Lower leg skin (tissue), 4 donors: ENCODE results near the gene ACOT11. TPM values are rescaled to one million over a fixed set of nuclear protein-coding genes. Genes with fewer than 3 reads are reported as not detected.

Source experiments
- DNase-seq, 2 donors: peaks; one replicate each; pipeline ENCODE4 v3.0.0-alpha.2; 2019; ENCODE audit warnings: low spot score in 2 of 2
- H3K4me3 ChIP-seq: fragments of 200-600 bp; sonication (generic); 2 replicates; pipeline ENCODE4 v1.5.1; 2017; ENCODE audit warnings: mild to moderate bottlenecking, low read depth; ENCODE audit not compliant: poor library complexity, severe bottlenecking
- CTCF ChIP-seq, 3 donors: fragments of 450-650 bp; IDR thresholded peaks; one replicate each; pipeline ENCODE4 v1.5.1; 2016; ENCODE audit warnings: antibody characterized with exemption in 3 of 3, mild to moderate bottlenecking in 3 of 3, moderate library complexity in 2 of 3
- POLR2A ChIP-seq, 2 donors: fragments of 450-650 bp; IDR thresholded peaks; one replicate each; pipeline ENCODE4 v1.6.1; 2016 to 2017; ENCODE audit warnings: antibody characterized with exemption in 2 of 2, mild to moderate bottlenecking in 1 of 2, moderate library complexity in 1 of 2
- WGBS, 2 donors: methylation state at CpG; one replicate each; pipeline ENCODE4 v1.1.5; 2018; 5-methylcytosine and 5-hydroxymethylcytosine counted together
- intact Hi-C: fragments of 100-400 bp; cut with DNase I; formaldehyde crosslinking; loops from one replicate; pipeline ENCODE4 v1.15.0; 2023; ENCODE audit warnings: low total_unique reads
- total RNA-seq, 4 donors: library from RNA; depleted of rRNA; stranded (reverse); fragments of >200 nt; gene quantifications; one replicate each; pipeline ENCODE4 v1.1.0, GENCODE V29; 2016

The ACOT11 gene
- total RNA-seq, 4 donors from 2014 or later: 1.9 to 3.9 (median 2.2) TPM

- WGBS, 2 donors: 85 to 89% methylated on average over 10 of the region's 10 CpGs
- intact Hi-C loops: no loop called here
- no peak for DNase-seq
- TF ChIP-seq POLR2A (IDR thresholded peaks at IDR 0.05) (no peak), CTCF (IDR thresholded peaks at IDR 0.05) (no peak)
- H3K4me3 ChIP-seq: no peak overlapping the region
These were observed 45.6 kb downstream of the ACOT11 start for GRCh38 chr1:54593571-54594160.

GRCh38 chr1:54594463-54594862 is 46.4 kb downstream of the ACOT11 start:
- intact Hi-C loops: no loop called here
- TF ChIP-seq POLR2A (IDR thresholded peaks at IDR 0.05) (no peak), CTCF (IDR thresholded peaks at IDR 0.05) (no peak)
- DNase-seq: no peak
- 97% methylated on average over 16 of the region's 16 CpGs for WGBS, 2 donors
- H3K4me3 ChIP-seq: no peak overlapping the region

GRCh38 chr1:54595956-54596498 is 48.0 kb downstream of the ACOT11 start:
- DNase-seq: no peak
- no peak overlapping the region for H3K4me3 ChIP-seq
- 98% methylated on average over 3 of the region's 3 CpGs for WGBS, 2 donors
- intact Hi-C loops: no loop called here
- TF ChIP-seq CTCF (IDR thresholded peaks at IDR 0.05) (no peak), POLR2A (IDR thresholded peaks at IDR 0.05) (no peak)

- intact Hi-C loops: no loop called here
- H3K4me3 ChIP-seq: no peak overlapping the region
- TF ChIP-seq CTCF (IDR thresholded peaks at IDR 0.05): no peak
- TF ChIP-seq POLR2A (IDR thresholded peaks at IDR 0.05): no peak
- WGBS, 2 donors: 85 to 87% methylated on average over 3 of the region's 3 CpGs
- no peak for DNase-seq
These were observed 48.7 kb downstream of the ACOT11 start for GRCh38 chr1:54596756-54597155.

- intact Hi-C loops: no loop called here
- TF ChIP-seq CTCF (IDR thresholded peaks at IDR 0.05) (no peak), POLR2A (IDR thresholded peaks at IDR 0.05) (no peak)
- WGBS, 2 donors: 85 to 86% methylated on average over 3 of the region's 3 CpGs
- DNase-seq: no peak
- no peak overlapping the region for H3K4me3 ChIP-seq
These were observed 49.5 kb downstream of the ACOT11 start for GRCh38 chr1:54597455-54598030.
